Measurements from ENCODE around the gene DLG2. TPM values are rescaled to one million over a fixed set of nuclear protein-coding genes. Genes with fewer than 3 reads are reported as not detected.

DLG2 gene
- total and polyA plus RNA-seq, 2 donors (not counting 3 experiments of a cell fraction or from before 2014, with no cell fraction given): 0.15 to 1.1 TPM

DNA sequence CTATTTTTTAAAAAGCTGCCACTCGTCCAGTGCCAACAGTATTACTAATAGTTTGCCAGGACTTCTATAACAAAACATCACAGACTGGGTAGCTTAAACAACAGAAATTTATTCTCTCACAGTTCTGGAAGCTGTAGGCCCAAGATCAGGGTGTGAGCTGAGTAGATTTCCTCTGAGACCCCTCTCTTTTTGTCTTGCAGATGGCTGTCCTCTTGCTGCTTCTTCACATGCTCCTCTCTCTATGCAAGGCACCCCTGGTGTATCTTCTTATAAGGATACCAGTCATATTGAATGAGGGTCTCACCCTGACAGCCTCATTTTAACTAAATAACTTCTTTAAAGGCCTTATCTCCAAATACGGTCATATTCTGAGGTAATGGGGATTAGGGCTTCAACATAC lies 390.9 kb downstream of the DLG2 start:
- H3K79me2 ChIP-seq (ENCODE audit: control insufficient read depth, insufficient read depth, low read length): no peaks in the 10 kb centered on the region
- FAIRE-seq (no peak), DNase-seq (ENCODE audit: low read depth, low spot score) (no peak)
- ChIA-PET CTCF (no interaction called here), POLR2A (no interaction called here)
- H3K9me3 ChIP-seq (replicated peaks; ENCODE audit: control insufficient read depth, insufficient read depth, low read length): no peaks in the 10 kb centered on the region
- H3K9me1 ChIP-seq (replicated peaks; ENCODE audit: control insufficient read depth, extremely low read depth, insufficient read depth, low read length): no peaks in the 10 kb centered on the region
- H3K4me1 ChIP-seq (ENCODE audit: control insufficient read depth, extremely low read depth, insufficient read depth, low read length): no peaks in the 10 kb centered on the region
- BruUV-seq (replicated peaks): no TSS peak
- no peaks in the 10 kb centered on the region for H4K20me1 ChIP-seq (replicated peaks; ENCODE audit: control insufficient read depth, extremely low read depth, insufficient read depth, low read length)
- H3K36me3 ChIP-seq (ENCODE audit: control insufficient read depth in 2 of 2, extremely low read depth in 1 of 2, insufficient read depth in 2 of 2, low read length in 2 of 2): no peaks in the 10 kb centered on the region
- H2AFZ ChIP-seq (ENCODE audit: low read depth, low read length): no peak overlapping the region
- no peak for TF ChIP-seq GATA2 (IDR thresholded peaks at IDR 0.05; ENCODE audit: insufficient read depth, insufficient read length, low read depth, low read length)
- TF ChIP-seq EZH2 (IDR thresholded peaks at IDR 0.05; ENCODE audit: borderline replicate concordance, low read depth, low read length, severe bottlenecking): no peak
- TF ChIP-seq POLR2A (IDR thresholded peaks at IDR 0.05; ENCODE audit: low read depth, low read length): no peak
- no peak for TF ChIP-seq POLR2AphosphoS5 (IDR thresholded peaks at IDR 0.05; ENCODE audit: insufficient read depth, low read depth, low read length)
- TF ChIP-seq, protein P1, sequence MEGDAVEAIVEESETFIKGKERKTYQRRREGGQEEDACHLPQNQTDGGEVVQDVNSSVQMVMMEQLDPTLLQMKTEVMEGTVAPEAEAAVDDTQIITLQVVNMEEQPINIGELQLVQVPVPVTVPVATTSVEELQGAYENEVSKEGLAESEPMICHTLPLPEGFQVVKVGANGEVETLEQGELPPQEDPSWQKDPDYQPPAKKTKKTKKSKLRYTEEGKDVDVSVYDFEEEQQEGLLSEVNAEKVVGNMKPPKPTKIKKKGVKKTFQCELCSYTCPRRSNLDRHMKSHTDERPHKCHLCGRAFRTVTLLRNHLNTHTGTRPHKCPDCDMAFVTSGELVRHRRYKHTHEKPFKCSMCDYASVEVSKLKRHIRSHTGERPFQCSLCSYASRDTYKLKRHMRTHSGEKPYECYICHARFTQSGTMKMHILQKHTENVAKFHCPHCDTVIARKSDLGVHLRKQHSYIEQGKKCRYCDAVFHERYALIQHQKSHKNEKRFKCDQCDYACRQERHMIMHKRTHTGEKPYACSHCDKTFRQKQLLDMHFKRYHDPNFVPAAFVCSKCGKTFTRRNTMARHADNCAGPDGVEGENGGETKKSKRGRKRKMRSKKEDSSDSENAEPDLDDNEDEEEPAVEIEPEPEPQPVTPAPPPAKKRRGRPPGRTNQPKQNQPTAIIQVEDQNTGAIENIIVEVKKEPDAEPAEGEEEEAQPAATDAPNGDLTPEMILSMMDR (IDR thresholded peaks at IDR 0.05; ENCODE audit: extremely low read depth in 1 of 2, insufficient read depth in 1 of 2, low read depth in 1 of 2, low read length in 2 of 2): no peak
- no peak for TF ChIP-seq FOS (IDR thresholded peaks at IDR 0.05; ENCODE audit: borderline replicate concordance, insufficient read depth, low read length)
- TF ChIP-seq, protein P2, sequence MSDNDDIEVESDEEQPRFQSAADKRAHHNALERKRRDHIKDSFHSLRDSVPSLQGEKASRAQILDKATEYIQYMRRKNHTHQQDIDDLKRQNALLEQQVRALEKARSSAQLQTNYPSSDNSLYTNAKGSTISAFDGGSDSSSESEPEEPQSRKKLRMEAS (IDR thresholded peaks at IDR 0.05; ENCODE audit: insufficient read depth, insufficient read length): no peak
- no peak for TF ChIP-seq MYC (IDR thresholded peaks at IDR 0.05; ENCODE audit: low read depth, low read length)
- TF ChIP-seq JUN (IDR thresholded peaks at IDR 0.05; ENCODE audit: borderline replicate concordance, insufficient read depth, insufficient read length, low read depth): no peak
- no peak overlapping the region for H3K4me2 ChIP-seq (ENCODE audit: insufficient read depth, low read length)
- dilution Hi-C loops (cut with MboI; ENCODE audit: extremely low pct_ligation_motif_present, low sequenced_read_pairs) (no loop called here), intact Hi-C loops (cut with micrococcal nuclease) (no loop called here)
- no peaks in the 10 kb centered on the region for H3K27me3 ChIP-seq (ENCODE audit: control insufficient read depth in 2 of 2, insufficient read depth in 2 of 2, low read length in 2 of 2)
- no peak overlapping the region for H3K27ac ChIP-seq (ENCODE audit: insufficient read depth, low read depth, low read length)
- no peak overlapping the region for H3K4me3 ChIP-seq (replicated peaks in 1 of 3; ENCODE audit: insufficient read depth in 1 of 3, low read depth in 1 of 3, low read length in 3 of 3)
- H3K9ac ChIP-seq (replicated peaks; ENCODE audit: extremely low read depth, insufficient read depth, low read length): no peak overlapping the region
